HG03064 (cell line): ENCODE results near the gene SART3.
"Not testable (repeated sequence)": the region's sequence is repeated elsewhere in the genome, so short reads cannot be mapped to it uniquely, and the experiment has no call there.

Experiments
- ATAC-seq: cut with Tn5 transposase; IDR thresholded peaks from one replicate; pipeline ENCODE4 v1.9.1; 2021; ENCODE audit warnings: low read depth; ENCODE audit not compliant: unreplicated experiment

SART3 gene

GRCh38 chr12:108498136-108498535 lies 62.8 kb downstream of the SART3 start:
- no peak for ATAC-seq

GRCh38 chr12:108495823-108496579 lies 65.0 kb downstream of the SART3 start:
- no peak for ATAC-seq

GRCh38 chr12:108495054-108495453 lies 65.9 kb downstream of the SART3 start:
- ATAC-seq = no peak

GRCh38 chr12:108491256-108491655 lies 69.7 kb downstream of the SART3 start:
- ATAC-seq = no peak

- ATAC-seq = not testable (repeated sequence)
Observed at GRCh38 chr12:108487029-108487428, 73.9 kb downstream of the SART3 start.

- not testable (repeated sequence) for ATAC-seq
Observed at GRCh38 chr12:108485371-108485770, 75.6 kb downstream of the SART3 start.

GRCh38 chr12:108484845-108485244 lies 76.1 kb downstream of the SART3 start:
- no peak for ATAC-seq

- no peak for ATAC-seq
Observed at GRCh38 chr12:108484431-108484830, 76.5 kb downstream of the SART3 start.

- no peak for ATAC-seq
Observed at GRCh38 chr12:108483213-108484059, 77.5 kb downstream of the SART3 start.

- ATAC-seq = no peak
Observed at GRCh38 chr12:108482717-108483212, 78.2 kb downstream of the SART3 start.

- no peak for ATAC-seq
Observed at GRCh38 chr12:108479364-108480070, 81.5 kb downstream of the SART3 start.

- ATAC-seq = no peak
Observed at GRCh38 chr12:108478611-108479206, 82.3 kb downstream of the SART3 start.

GRCh38 chr12:108477881-108478259 lies 83.1 kb downstream of the SART3 start:
- ATAC-seq = no peak

- no peak for ATAC-seq
Observed at GRCh38 chr12:108477055-108477880, 83.7 kb downstream of the SART3 start.

GRCh38 chr12:108475396-108475795 lies 85.6 kb downstream of the SART3 start:
- no peak for ATAC-seq

- ATAC-seq = no peak
Observed at GRCh38 chr12:108473400-108474055, 87.4 kb downstream of the SART3 start.
